Measurements from ENCODE around the gene USP24. TPM values are rescaled to one million over a fixed set of nuclear protein-coding genes. Genes with fewer than 3 reads are reported as not detected.

The USP24 gene
- total and polyA plus RNA-seq, 11 donors, result 13.9 to 53.7 (median 35.4) TPM

GRCh38 chr1:55051621-55052020 is 163.5 kb downstream of the USP24 start:
- no peak for DNase-seq
- Histone ChIP-seq H3K36me3 (no peaks in the 10 kb centered on the region), H3K4me3 (no peak overlapping the region), H3K9me3 (no peaks in the 10 kb centered on the region), H3K27me3 (no peaks in the 10 kb centered on the region), H3K4me1 (peaks cover 0 to 27% (median 5%) of the 10 kb centered on the region in 12 donors), H3K27ac (no peak overlapping the region)
- ATAC-seq, result no peak
- WGBS, 4 donors, result 54 to 70% (median 65%) methylated on average over 9 of the region's 9 CpGs
- intact Hi-C loops (cut with DNase I), result no loop called here
- no peak for TF ChIP-seq POLR2A (IDR thresholded peaks at IDR 0.05)
- TF ChIP-seq, protein P1, sequence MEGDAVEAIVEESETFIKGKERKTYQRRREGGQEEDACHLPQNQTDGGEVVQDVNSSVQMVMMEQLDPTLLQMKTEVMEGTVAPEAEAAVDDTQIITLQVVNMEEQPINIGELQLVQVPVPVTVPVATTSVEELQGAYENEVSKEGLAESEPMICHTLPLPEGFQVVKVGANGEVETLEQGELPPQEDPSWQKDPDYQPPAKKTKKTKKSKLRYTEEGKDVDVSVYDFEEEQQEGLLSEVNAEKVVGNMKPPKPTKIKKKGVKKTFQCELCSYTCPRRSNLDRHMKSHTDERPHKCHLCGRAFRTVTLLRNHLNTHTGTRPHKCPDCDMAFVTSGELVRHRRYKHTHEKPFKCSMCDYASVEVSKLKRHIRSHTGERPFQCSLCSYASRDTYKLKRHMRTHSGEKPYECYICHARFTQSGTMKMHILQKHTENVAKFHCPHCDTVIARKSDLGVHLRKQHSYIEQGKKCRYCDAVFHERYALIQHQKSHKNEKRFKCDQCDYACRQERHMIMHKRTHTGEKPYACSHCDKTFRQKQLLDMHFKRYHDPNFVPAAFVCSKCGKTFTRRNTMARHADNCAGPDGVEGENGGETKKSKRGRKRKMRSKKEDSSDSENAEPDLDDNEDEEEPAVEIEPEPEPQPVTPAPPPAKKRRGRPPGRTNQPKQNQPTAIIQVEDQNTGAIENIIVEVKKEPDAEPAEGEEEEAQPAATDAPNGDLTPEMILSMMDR (IDR thresholded peaks at IDR 0.05), result no peak

GRCh38 chr1:55051169-55051568 is 164.0 kb downstream of the USP24 start:
- no peak for TF ChIP-seq POLR2A (IDR thresholded peaks at IDR 0.05)
- TF ChIP-seq, protein P1 (IDR thresholded peaks at IDR 0.05), result no peak
- Histone ChIP-seq H3K4me1 (peaks cover 0 to 27% (median 5%) of the 10 kb centered on the region in 12 donors), H3K9me3 (no peaks in the 10 kb centered on the region), H3K4me3 (no peak overlapping the region), H3K27me3 (no peaks in the 10 kb centered on the region), H3K27ac (no peak overlapping the region), H3K36me3 (no peaks in the 10 kb centered on the region)
- intact Hi-C loops (cut with DNase I), result no loop called here
- ATAC-seq (no peak), DNase-seq (no peak)
- WGBS, 4 donors, result 75 to 87% (median 82%) methylated on average over 5 of the region's 5 CpGs

DNA sequence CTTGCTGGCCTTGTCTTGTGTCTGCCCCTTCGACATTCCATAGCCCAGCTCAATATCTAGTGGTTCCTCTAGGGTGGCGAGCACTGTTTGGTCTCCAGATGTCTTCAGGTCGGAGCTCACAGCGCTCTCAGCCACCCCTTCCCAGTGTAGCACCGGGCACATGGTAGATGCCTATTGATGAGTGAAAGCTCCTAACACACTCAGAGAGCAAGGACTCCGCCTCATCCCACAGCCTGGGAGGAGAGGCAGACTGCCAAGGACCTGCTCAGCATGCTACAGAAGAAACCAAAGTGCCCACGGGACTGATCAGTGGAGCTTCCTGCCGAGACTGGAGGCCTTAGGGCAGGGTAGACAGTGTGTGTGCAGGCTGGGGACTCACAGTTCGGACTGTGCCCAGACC is 164.9 kb downstream of the USP24 start:
- WGBS, 4 donors, result 51 to 60% (median 58%) methylated on average over 9 of the region's 9 CpGs
- TF ChIP-seq POLR2A (IDR thresholded peaks at IDR 0.05), result no peak
- TF ChIP-seq, protein P1 (IDR thresholded peaks at IDR 0.05), result no peak
- Histone ChIP-seq H3K27me3 (no peaks in the 10 kb centered on the region), H3K4me3 (no peak overlapping the region), H3K9me3 (no peaks in the 10 kb centered on the region), H3K27ac (no peak overlapping the region), H3K36me3 (no peaks in the 10 kb centered on the region), H3K4me1 (peaks cover 0 to 27% (median 5%) of the 10 kb centered on the region in 12 donors)
- peak in 3 of 4 donors; percentile 2 to 24 (median 7) for ATAC-seq
- intact Hi-C loops (cut with DNase I), result no loop called here
- DNase-seq, result no peak

DNA sequence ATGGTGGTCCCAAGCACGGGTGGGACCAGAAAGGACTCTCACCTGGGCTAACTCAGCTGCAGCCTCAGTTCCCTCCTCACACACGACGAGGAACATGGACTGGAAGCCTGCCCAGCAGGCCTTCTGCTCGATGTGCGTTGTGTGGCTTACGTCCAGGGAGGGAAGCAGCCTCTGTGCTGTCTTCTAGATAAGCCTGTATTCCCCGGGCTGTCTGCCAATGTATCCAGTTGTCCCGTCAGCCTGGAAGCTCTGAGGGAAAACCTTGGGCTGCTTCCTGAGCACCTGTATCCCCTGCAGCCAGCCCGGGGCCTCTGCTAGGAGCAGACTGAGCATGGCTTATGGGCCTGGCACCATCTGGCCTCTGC is 165.3 kb downstream of the USP24 start:
- intact Hi-C loops (cut with DNase I), result no loop called here
- Histone ChIP-seq H3K36me3 (no peaks in the 10 kb centered on the region), H3K4me1 (peaks cover 0 to 27% (median 5%) of the 10 kb centered on the region in 12 donors), H3K27ac (no peak overlapping the region), H3K9me3 (no peaks in the 10 kb centered on the region), H3K4me3 (no peak overlapping the region), H3K27me3 (no peaks in the 10 kb centered on the region)
- 14 to 29% (median 21%) methylated on average over 7 to 9 of the region's 9 CpGs for WGBS, 4 donors
- no peak for TF ChIP-seq POLR2A (IDR thresholded peaks at IDR 0.05)
- TF ChIP-seq, protein P1 (IDR thresholded peaks at IDR 0.05), result no peak
- peak; percentile 18 to 59 (median 32) for ATAC-seq
- peak in 4 of 5 donors; percentile 55 to 75 (median 68) for DNase-seq
